LHCN-M2 (cell line): Measurements from ENCODE around the gene GNPDA1. TPM values are rescaled to one million over a fixed set of nuclear protein-coding genes. Genes with fewer than 3 reads are reported as not detected.

Experiments used
- DNase-seq: peaks from one replicate; pipeline ENCODE4 v3.0.0-alpha.2; 2012; ENCODE audit warnings: low read depth
- total RNA-seq: library from RNA; depleted of rRNA; stranded (reverse); fragments of >200 nt; gene quantifications from 2 replicates; pipeline ENCODE4 v1.2.3, GENCODE V29; 2014

The GNPDA1 gene
- total RNA-seq, 1 experiment from 2014 or later = 113 TPM

- DNase-seq = no peak
Observed at GRCh38 chr5:141995656-141996055, 17.2 kb downstream of the GNPDA1 start.

- no peak for DNase-seq
Observed at GRCh38 chr5:141994511-141995136, 18.2 kb downstream of the GNPDA1 start.

- DNase-seq = peak; percentile 57
Observed at GRCh38 chr5:141992349-141992963, 20.4 kb downstream of the GNPDA1 start.

- DNase-seq = no peak
Observed at GRCh38 chr5:141989720-141990119, 23.1 kb downstream of the GNPDA1 start.

- no peak for DNase-seq
Observed at GRCh38 chr5:141986072-141986471, 26.8 kb downstream of the GNPDA1 start.

GRCh38 chr5:141982626-141983025, 30.2 kb downstream of the GNPDA1 start:
- DNase-seq = no peak

GRCh38 chr5:141978389-141978788, 34.4 kb downstream of the GNPDA1 start:
- DNase-seq = no peak

GRCh38 chr5:141976176-141976575, 36.7 kb downstream of the GNPDA1 start:
- DNase-seq = no peak

GRCh38 chr5:141973871-141974595, 38.8 kb downstream of the GNPDA1 start:
- DNase-seq = peak; percentile 50

- DNase-seq = peak; percentile 40
Observed at GRCh38 chr5:141969783-141970771, 42.8 kb downstream of the GNPDA1 start.

GRCh38 chr5:141968914-141969608, 43.8 kb downstream of the GNPDA1 start, which contains the start of gene RNF14:
Gene RNF14 (plus strand): TSS chr5:141969105. CDS start chr5:141973589, 4,484 bp downstream.
- peak; percentile 92 for DNase-seq

- no peak for DNase-seq
Observed at GRCh38 chr5:141966963-141967333, 45.9 kb downstream of the GNPDA1 start.

- no peak for DNase-seq
Observed at GRCh38 chr5:141966275-141966962, 46.4 kb downstream of the GNPDA1 start.

- peak; percentile 97 for DNase-seq
Observed at GRCh38 chr5:141965071-141965470, 47.8 kb downstream of the GNPDA1 start.

GRCh38 chr5:141963701-141964100, 49.1 kb downstream of the GNPDA1 start:
- peak; percentile 85 for DNase-seq

- no peak for DNase-seq
Observed at GRCh38 chr5:141961466-141961865, 51.4 kb downstream of the GNPDA1 start.

GRCh38 chr5:141960449-141961323, 52.1 kb downstream of the GNPDA1 start:
- DNase-seq = peak; percentile 82

GRCh38 chr5:141960018-141960417, 52.8 kb downstream of the GNPDA1 start:
- no peak for DNase-seq

GRCh38 chr5:141958546-141959172, 54.2 kb downstream of the GNPDA1 start:
- no peak for DNase-seq
